Colonic mucosa (tissue), 4 donors: ENCODE data around the gene MKI67. TPM values are rescaled to one million over a fixed set of nuclear protein-coding genes. Genes with fewer than 3 reads are reported as not detected.

ENCODE experiments used
- DNase-seq: peaks from one replicate; pipeline ENCODE4 v3.0.0-alpha.2; 2020
- H3K27ac ChIP-seq: fragments of 200-600 bp; one replicate; pipeline ENCODE4 v1.8.0; 2021
- H3K27me3 ChIP-seq: fragments of 200-600 bp; one replicate; pipeline ENCODE4 v1.8.0; 2021
- H3K36me3 ChIP-seq: fragments of 200-600 bp; one replicate; pipeline ENCODE4 v1.8.0; 2021
- H3K4me1 ChIP-seq: fragments of 200-600 bp; one replicate; pipeline ENCODE4 v1.8.0; 2021; ENCODE audit warnings: mild to moderate bottlenecking
- H3K4me3 ChIP-seq: fragments of 200-600 bp; one replicate; pipeline ENCODE4 v1.8.0; 2021
- H3K9ac ChIP-seq, 2 donors: one replicate each; pipeline ENCODE4 v1.7.0; 2013; ENCODE audit warnings: control low read depth in 2 of 2, low read depth in 2 of 2, low read length in 2 of 2
- H3K9me3 ChIP-seq: fragments of 200-600 bp; one replicate; pipeline ENCODE4 v1.8.0; 2021
- CTCF ChIP-seq: fragments of 200-600 bp; IDR thresholded peaks from one replicate; pipeline ENCODE4 v1.8.0; 2022; ENCODE audit warnings: antibody characterized with exemption, mild to moderate bottlenecking
- intact Hi-C: fragments of 100-400 bp; cut with DNase I; formaldehyde crosslinking; loops from one replicate; pipeline ENCODE4 v1.14.1; 2022
- total RNA-seq, 2 donors: library from RNA; stranded (reverse); fragmentation: NEBNext Ultra II Directional in 1 of 2; extraction: Animal tissue kit (Norgen Biotek cat#: 25700) in 1 of 2; gene quantifications; one replicate each; pipeline ENCODE4 v1.2.1, GENCODE V29; 2021
- donor health status: healthy.
- donor health status: DM: no; HTN: no; CAD: no.
- donor health status: DM: no; HTN: no; CAD: no.

MKI67 gene
- total RNA-seq, 2 donors from 2014 or later = 40.2 to 148 TPM

- Histone ChIP-seq H3K9me3 (no peaks in the 10 kb centered on the region), H3K4me1 (no peaks in the 10 kb centered on the region), H3K4me3 (no peak overlapping the region), H3K27me3 (no peaks in the 10 kb centered on the region), H3K27ac (no peak overlapping the region), H3K9ac (no peak overlapping the region), H3K36me3 (no peaks in the 10 kb centered on the region)
- intact Hi-C loops = no loop called here
- no peak for DNase-seq
- TF ChIP-seq CTCF = no peak
These were observed 41.9 kb downstream of the MKI67 start for GRCh38 chr10:128084364-128084763.

GRCh38 chr10:128083191-128083895 is 42.9 kb downstream of the MKI67 start:
- H3K9ac ChIP-seq = no peak overlapping the region
- no peaks in the 10 kb centered on the region for H3K36me3 ChIP-seq
- no peak for DNase-seq
- no peak for TF ChIP-seq CTCF
- no peaks in the 10 kb centered on the region for H3K9me3 ChIP-seq
- intact Hi-C loops = no loop called here
- H3K27ac ChIP-seq = no peak overlapping the region
- H3K4me1 ChIP-seq = no peaks in the 10 kb centered on the region
- H3K27me3 ChIP-seq = no peaks in the 10 kb centered on the region
- no peak overlapping the region for H3K4me3 ChIP-seq

- Histone ChIP-seq H3K9me3 (no peaks in the 10 kb centered on the region), H3K27ac (no peak overlapping the region), H3K27me3 (no peaks in the 10 kb centered on the region), H3K36me3 (no peaks in the 10 kb centered on the region), H3K9ac (no peak overlapping the region), H3K4me3 (no peak overlapping the region), H3K4me1 (no peaks in the 10 kb centered on the region)
- no peak for TF ChIP-seq CTCF
- intact Hi-C loops = no loop called here
- DNase-seq = no peak
These were observed 44.5 kb downstream of the MKI67 start for GRCh38 chr10:128081720-128082119.

GRCh38 chr10:128081222-128081621 is 45.0 kb downstream of the MKI67 start:
- Histone ChIP-seq H3K4me3 (no peak overlapping the region), H3K9me3 (no peaks in the 10 kb centered on the region), H3K27me3 (no peaks in the 10 kb centered on the region), H3K27ac (no peak overlapping the region), H3K36me3 (no peaks in the 10 kb centered on the region), H3K9ac (no peak overlapping the region), H3K4me1 (no peaks in the 10 kb centered on the region)
- intact Hi-C loops = no loop called here
- no peak for DNase-seq
- TF ChIP-seq CTCF = no peak

- H3K27ac ChIP-seq = no peak overlapping the region
- no peaks in the 10 kb centered on the region for H3K27me3 ChIP-seq
- intact Hi-C loops = no loop called here
- H3K4me1 ChIP-seq = no peaks in the 10 kb centered on the region
- TF ChIP-seq CTCF = no peak
- H3K4me3 ChIP-seq = no peak overlapping the region
- DNase-seq = no peak
- no peaks in the 10 kb centered on the region for H3K9me3 ChIP-seq
- H3K36me3 ChIP-seq = no peaks in the 10 kb centered on the region
- no peak overlapping the region for H3K9ac ChIP-seq
These were observed 45.6 kb downstream of the MKI67 start for GRCh38 chr10:128080641-128081040.
